GM12873 (cell line): ENCODE results near the gene FUT2.

Experiments used
- TF ChIP-seq, protein P1 (sequence below): IDR thresholded peaks from 2 replicates; pipeline ENCODE4 v1.5.1; 2012; ENCODE audit warnings: low read depth, mild to moderate bottlenecking, moderate library complexity, low read length, control low read depth; ENCODE audit not compliant: insufficient read depth; ENCODE audit errors: missing control alignments

Gene FUT2

DNA sequence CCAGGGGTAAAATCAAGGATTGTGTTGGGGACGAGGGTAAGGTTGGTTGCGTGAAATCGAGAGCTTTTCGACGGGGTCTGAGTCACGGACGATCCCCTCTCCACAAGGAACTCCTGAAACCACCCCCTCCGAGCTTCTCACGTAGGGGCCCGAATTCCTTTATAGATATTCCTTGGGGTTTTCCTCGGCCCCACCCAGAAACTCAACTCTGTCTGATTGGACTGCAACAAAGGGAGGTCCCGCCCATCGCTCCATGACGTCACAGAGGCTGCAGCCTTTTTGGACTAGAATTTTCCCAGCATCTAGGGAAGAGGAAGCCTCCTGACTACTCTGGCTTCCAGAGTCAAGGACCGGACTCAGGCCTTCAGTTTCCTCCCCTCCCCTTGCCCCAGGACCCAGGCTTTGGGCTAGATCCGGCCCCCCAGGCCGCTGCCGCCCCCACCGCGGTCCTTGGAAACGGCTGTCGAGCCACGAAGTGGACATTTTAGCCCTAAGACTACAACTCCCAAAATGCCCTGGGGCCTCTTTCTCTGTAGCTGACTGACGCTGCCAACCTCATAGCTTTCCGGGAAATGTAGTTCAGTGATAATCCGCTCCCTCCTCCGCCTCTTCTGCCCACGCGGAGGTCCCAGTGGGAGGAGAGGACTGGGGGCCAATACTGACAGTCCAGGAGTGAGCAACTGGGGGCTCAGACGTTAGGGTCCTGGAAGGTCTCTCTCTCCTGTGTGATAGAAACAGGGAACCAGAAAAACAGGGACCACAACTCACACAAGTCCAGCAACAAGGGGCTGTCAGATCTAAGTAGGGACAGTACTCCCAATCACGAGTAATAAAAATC is 51.2 kb downstream of the FUT2 start, which contains the start of gene IZUMO1:
TSS of gene IZUMO1 (minus strand) at position 172 of the 838 bp plus-strand sequence. CDS start 1,050 bp downstream, outside the sequence.
- TF ChIP-seq, protein P1, sequence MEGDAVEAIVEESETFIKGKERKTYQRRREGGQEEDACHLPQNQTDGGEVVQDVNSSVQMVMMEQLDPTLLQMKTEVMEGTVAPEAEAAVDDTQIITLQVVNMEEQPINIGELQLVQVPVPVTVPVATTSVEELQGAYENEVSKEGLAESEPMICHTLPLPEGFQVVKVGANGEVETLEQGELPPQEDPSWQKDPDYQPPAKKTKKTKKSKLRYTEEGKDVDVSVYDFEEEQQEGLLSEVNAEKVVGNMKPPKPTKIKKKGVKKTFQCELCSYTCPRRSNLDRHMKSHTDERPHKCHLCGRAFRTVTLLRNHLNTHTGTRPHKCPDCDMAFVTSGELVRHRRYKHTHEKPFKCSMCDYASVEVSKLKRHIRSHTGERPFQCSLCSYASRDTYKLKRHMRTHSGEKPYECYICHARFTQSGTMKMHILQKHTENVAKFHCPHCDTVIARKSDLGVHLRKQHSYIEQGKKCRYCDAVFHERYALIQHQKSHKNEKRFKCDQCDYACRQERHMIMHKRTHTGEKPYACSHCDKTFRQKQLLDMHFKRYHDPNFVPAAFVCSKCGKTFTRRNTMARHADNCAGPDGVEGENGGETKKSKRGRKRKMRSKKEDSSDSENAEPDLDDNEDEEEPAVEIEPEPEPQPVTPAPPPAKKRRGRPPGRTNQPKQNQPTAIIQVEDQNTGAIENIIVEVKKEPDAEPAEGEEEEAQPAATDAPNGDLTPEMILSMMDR, result no peak

DNA sequence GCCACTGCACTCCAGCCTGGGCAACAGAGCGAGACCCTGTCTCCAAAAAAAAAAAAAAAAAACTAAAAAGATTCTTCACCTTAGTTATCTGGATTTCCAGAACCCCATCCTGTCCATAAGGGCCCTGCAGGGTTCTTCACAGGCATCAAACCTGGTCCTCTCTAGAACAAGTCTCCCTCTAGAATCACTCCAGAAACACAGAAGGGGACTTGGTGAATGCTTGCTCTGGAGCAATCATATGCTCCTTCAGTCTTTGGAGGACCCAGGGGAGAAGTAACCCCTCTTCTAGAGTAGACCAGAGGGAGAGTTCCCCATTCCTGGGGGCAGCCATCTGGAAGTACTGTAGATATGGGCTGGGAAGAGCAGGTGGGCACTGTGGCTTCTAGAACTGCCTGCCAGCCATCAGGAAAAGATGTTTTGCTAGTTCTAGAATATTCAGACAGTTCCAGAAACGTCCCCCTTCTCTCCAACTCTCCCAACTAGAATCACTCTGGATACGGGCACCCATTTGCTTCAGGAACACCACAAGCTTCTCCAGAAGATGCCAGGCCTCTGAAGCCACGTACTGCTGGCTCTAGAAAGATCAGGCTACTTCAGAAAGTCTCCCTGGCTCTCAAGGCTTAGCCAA is 53.9 kb downstream of the FUT2 start:
- TF ChIP-seq, protein P1, result no peak

DNA sequence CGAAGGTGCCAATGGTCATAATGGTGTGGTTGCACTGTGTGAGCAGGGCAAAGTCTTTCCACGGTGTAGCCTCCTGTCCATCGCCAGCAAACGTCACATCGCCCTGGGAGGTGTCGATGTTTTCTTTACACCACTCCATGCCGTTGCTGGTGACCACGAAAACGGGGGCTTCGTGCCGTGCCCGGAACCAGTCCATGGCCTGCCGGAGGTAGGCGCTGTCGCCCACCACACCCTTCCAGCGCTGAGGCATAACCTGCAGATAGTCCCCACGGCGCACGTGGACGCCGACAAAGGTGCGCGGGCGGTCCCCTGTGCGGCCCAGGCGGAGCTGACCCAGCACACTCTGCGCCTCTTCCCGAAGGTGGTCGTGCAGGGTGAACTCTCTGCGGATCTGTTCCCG is 54.6 kb downstream of the FUT2 start:
- TF ChIP-seq, protein P1, result no peak

DNA sequence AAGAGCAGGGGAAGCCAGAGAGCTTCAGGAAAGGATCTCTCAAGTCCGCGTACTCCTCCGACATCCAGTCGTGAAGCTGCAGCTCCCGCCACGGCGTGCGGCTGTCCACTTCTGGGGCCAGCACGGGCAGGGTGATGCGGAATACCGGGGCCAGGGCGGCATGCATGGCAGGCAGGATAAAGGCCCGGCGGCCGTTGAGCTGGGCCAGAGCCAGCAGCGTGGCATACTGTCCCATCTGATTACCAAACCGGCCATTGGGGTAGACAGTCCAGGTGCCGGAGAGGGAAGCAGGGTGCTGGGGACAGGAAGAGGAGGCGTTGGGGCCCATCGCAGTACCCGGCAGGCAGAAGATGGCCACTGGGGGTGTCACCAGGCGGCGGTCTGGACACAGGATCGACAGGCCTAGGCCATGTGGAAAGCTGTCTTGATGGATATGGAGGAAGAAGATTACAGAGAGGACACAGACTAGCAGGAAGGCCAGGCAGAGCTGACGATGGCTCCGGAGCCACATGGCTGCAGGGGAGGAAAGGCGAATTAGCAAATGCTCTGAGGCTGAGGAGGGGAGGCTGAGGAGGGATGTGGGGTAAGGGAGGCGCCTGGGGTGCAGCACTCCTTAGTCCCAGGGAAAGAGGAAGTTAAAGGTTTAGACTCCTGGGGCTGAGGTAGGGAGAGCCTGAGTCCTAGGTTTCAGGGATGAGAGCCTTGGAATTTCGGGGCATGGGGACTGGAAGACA is 55.2 kb downstream of the FUT2 start:
- TF ChIP-seq, protein P1, result no peak

DNA sequence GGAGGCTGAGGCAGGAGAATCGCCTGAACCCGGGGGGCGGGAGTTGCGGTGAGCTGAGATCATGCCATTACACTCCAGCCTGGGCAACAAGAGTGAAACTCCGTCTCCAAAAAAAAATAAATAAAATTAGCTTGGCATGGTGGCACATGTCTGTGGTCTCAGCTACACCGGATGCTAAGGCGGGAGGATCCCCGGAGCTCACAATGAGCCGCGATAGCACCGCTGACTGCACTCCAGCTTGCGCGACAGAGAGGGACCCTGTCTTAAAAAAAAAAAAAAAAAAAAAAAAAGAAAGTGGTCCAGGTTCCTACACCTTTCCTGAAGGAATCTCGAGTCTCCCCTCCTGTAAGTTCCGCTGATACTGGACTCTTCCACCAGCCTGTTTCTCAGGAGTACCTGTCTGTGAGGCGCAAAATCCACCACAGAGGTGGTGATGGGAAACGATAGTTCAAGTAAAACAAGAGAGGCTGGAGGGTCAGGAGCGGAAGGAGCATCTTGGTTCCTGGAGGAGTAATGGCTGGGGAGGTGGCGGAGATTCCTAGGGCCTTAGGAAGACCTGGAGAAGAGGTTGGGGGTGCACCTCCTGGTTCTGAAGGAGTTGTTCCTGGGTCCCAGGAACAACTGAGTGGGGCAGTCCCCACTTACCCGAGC is 56.2 kb downstream of the FUT2 start:
- TF ChIP-seq, protein P1, result no peak

DNA sequence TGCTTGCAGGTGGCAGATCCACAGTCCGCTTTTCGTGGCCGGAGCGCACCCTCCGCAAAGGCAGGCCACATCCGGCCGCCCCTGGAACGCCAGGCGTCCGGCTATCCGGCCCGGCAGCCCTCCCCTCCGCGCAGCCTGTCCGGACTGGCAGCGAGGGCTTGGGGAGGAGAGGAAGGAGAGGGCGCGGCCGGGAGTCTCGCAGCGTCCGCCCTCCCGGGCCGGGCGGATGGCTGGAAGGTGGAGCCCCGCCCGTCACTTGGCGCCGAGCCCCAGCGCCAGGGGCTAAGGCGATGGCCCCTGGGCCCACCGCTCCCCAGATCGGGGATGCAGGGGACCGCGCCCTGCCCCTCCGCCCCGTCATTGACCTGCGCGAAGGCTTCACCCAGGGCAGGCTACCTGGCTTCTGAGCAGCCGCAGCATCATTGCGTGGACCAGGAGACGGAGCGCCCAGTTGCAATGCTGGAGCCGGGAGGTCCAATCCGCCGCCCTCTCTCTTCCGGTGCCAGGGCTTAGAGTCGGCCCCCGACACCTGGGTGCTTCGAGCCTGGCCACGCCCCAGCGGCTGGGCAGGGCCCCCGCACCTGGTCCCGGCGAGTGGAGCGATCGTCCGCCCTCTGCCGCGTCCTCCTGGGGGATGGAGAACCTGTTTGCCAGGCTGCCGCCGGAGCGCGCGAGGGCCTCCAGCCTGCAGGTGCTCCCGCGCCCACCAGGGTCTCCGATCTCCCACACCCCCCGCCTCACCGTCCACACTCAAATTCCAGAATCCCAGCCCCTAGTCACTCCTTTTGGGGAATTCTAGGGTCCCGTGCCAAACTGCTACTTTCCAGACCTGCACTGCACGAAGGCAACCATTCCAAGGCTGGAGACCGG is 57.0 kb downstream of the FUT2 start, which contains the start of gene FUT1:
TSS of gene FUT1 (minus strand) at position 146 of the 870 bp plus-strand sequence. CDS start 1,360 bp downstream, outside the sequence.
- TF ChIP-seq, protein P1, result no peak
